ENCODE measurements around the gene POU6F2.

The POU6F2 gene

GRCh38 chr7:39069896-39070881, 92.5 kb downstream of the POU6F2 start:
- no peak for DNase-seq (ENCODE audit: low read depth)

DNA sequence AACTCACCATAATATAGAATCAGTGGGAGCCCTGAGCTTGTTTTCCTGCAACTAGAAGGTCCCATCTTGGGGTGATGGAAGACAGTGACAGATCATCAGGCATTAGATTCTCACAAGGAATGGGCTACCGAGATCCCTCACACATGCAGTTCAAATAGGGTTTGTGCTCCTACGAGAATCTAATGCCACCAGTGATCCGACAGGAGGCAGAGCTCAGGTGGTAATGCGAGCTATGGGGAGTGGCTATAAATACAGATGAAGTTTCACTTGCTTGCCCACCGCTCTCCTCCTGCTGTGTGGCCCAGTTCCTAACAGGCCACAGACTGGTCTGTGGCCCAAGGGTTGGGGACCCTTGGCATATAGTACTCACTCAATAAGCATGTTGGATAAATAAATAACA, 93.4 kb downstream of the POU6F2 start:
- no peak for DNase-seq (ENCODE audit: low read depth)

DNA sequence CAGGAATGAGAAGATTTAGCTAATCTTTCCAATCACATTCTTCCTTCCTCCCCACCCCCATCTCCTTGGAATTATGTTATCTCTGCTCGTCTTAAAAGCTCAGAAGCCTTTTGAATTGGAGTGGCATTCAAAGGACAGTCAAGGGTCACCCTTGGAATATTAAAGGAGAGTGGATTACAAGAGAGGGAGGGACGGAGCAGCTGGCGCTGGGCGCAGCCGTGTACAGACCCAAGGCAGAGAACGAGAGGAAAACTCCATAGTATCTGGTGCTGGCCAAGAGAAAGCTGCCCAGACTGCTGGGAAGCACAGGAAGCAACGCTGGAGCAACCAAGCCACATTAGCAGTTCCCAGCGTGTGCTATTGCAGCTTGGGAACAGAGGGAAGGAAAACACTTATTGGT, 95.7 kb downstream of the POU6F2 start:
- no peak for DNase-seq (ENCODE audit: low read depth)

- no peak for DNase-seq (ENCODE audit: low read depth)
Measured at GRCh38 chr7:39075210-39075609, 97.5 kb downstream of the POU6F2 start.

DNA sequence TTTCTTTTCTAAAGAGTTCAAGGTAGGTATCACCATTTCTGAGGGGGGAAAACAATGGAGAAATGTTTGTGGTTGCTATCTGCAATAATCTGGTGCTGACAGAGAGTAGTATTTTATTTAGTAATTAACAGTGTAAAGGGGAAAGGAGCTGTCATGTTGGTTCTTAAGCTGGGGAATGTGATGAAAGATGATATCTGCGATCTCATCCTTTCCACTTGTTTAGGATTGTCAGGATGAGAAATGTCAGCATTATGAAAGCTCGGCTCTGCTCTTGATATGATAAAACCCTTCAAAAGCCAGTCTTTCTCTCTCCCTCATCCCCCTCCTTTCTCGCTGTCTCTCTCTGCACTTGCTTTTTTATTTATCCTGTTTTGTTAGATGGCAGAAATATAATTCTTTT, 106.1 kb downstream of the POU6F2 start:
- no peak for DNase-seq (ENCODE audit: low read depth)

DNA sequence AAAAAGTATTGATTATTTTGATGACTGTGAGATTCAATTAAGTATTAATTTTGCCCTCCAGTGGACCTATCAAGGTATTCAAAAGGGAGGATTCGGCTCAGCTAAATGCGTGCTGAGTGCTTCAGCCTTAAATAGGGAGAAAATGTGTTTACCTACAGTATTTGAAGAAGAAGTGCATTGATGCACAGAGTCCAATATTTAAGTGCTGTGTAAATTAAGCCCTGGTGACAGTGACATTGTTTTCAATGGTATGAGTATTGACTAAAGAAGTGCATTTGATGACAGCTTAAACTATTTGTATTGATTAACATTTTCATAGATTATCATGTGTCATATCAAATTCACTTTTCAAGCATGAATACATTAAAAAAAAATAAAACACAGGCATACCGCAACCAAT, 106.6 kb downstream of the POU6F2 start:
- DNase-seq (ENCODE audit: low read depth): no peak

- DNase-seq (ENCODE audit: low read depth): no peak
Measured at GRCh38 chr7:39085189-39085588, 107.5 kb downstream of the POU6F2 start.

- no peak for DNase-seq (ENCODE audit: low read depth)
Measured at GRCh38 chr7:39085590-39086049, 107.9 kb downstream of the POU6F2 start.

GRCh38 chr7:39086638-39087360, 109.1 kb downstream of the POU6F2 start:
- DNase-seq (ENCODE audit: low read depth): no peak

GRCh38 chr7:39088730-39089593, 111.3 kb downstream of the POU6F2 start:
- no peak for DNase-seq (ENCODE audit: low read depth)

DNA sequence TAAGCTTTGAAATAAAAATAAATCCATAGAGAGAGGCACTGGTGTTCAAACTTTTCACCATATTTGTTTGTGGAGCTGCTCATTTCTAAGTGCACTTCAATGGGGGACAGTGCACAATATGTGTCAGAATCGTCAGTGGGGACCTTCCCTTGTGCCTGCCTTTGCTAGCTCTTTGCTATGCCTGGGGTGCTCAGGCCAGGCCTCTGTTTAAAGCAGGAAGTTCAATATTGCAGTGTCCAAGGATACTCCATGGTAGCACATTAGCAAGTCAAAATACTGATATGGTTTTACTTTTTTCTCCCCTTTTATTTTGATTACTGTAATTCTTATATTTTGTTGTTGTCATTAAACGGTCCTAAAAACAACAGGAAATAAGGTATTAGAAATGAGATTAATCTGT, 113.4 kb downstream of the POU6F2 start:
- no peak for DNase-seq (ENCODE audit: low read depth)

GRCh38 chr7:39091774-39092173, 114.1 kb downstream of the POU6F2 start:
- no peak for DNase-seq (ENCODE audit: low read depth)

DNA sequence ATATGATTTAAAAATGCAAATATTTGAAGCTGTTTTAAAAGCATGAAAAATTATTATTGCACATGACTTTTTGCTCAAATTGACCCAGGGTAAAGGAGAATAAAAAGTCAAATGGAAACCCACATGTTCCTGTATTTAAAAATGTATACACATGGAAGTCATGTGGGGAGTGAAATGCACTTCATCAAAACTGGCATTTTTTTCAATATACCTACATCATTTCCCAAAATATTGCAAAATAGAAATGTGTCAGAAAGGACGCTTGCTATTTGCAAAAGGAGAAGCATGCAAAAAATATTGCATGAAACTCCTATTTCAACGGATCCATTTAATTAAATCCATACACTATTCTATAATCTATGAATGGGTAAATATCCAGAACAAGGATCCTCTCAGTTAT, 117.0 kb downstream of the POU6F2 start:
- no peak for DNase-seq (ENCODE audit: low read depth)

DNA sequence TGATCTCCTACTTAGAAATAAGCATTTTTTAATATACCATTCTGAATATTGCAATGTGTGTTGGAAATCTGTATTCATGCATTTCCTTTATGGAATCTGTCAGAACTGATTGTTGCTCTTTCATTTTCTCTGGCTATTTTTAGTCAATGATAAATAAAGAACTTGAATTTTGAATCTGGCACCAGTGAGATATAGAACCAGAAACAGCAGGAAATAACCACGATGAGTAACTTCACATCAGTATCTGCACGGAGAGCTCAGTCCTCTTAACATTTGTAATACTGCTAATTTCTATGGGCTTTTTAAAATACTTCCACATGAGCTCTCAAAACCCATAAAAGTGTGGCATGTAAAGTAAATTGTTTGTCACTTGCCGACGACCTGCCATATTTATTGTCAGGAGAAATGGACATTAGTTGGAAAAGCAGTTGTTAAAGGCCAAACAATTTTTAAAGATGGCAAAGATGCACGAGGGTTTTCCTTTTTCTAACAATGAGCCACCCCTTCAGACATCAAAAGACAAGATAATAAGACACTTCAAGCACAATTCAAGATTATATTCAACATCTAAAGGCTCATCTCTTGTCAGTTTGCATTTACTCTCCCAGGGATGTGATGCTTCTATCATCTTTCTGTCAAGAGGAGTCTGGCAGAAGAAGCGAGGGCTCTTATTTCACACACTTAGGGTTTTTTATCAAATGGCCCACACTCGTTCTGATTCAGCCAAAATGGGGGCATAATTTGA, 118.3 kb downstream of the POU6F2 start:
- no peak for DNase-seq (ENCODE audit: low read depth)

DNA sequence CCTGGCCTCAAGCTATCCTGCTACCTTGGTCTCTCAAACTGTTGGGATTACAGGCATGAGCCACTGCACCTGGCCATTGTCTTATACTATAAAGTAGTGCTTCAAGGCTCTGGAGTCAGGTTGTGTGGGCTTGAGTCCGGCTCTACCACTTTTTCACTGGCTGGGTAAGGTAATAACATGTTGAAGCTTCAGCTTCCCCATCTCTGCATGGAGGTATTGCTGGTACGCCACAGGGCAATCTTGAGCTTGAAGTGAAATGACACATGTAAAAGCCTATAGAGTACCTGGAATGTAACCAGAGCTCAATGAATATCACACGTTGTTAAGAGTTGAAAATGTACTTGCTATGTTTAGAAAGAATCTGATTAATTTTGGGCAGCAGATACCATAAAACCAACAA, 120.8 kb downstream of the POU6F2 start:
- DNase-seq (ENCODE audit: low read depth): no peak

DNA sequence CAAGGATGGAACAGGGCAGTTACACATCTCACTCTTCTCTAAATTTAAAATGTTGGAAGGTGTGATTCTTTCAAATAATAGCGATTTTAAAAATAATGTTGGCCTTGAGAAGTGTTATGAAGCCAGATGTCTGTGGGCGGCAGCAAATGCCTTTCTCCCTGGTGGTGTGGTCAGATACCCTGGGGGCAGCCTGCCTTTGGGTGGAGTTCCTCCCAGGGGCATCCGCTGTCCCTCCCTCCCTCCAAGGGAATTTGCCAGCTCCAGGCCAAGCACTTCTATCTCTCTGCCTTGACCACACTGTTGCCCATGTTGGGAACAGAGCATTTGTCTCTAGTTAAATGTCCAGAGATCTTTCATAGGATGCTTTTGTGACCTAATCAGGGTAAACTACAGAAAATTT, 121.4 kb downstream of the POU6F2 start:
- peak; percentile 2 for DNase-seq (ENCODE audit: low read depth)

DNA sequence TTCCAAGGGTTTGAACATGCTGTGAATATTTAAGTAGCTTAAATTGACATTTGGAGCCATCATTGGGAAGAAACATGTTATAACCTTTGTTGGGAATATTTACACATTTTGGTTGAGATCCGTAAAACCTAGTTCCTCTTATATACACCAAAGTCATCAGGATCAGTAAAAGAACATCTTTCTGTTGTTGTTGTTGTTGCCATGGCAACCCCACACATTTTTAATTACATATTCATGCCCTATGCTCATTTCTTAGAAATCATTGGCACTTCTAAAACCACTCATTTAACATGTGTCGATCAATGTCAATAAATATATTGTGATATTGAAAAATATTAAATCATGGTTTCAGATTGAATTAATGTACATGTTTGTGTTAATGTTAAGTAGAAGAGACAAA, 122.6 kb downstream of the POU6F2 start:
- no peak for DNase-seq (ENCODE audit: low read depth)

DNA sequence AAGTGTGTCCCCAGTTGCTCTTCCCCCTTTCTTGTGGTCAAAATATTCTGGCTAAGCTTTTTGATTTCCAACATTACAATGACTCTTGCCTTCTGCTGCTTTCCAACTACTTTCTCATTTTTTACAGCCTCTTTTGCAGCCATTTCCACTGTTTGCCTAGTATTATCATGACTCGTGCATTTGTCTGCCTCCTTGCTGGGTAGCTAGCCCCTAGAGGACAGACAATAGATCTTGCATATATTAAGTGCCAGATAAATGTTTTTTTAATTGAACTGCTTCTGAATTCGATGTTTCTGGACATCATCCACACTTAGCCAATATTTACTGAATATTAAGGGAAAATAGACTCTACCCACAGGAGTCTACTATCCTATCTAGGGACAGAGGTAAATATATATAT, 124.5 kb downstream of the POU6F2 start:
- DNase-seq (ENCODE audit: low read depth): no peak

GRCh38 chr7:39105720-39106119, 128.0 kb downstream of the POU6F2 start:
- DNase-seq (ENCODE audit: low read depth): no peak

GRCh38 chr7:39125846-39126245, 148.1 kb downstream of the POU6F2 start:
- DNase-seq (ENCODE audit: low read depth): no peak

- DNase-seq (ENCODE audit: low read depth): no peak
Measured at GRCh38 chr7:39127058-39127457, 149.3 kb downstream of the POU6F2 start.

All from EH (cell line).